Left ventricle myocardium inferior (tissue), 1 donor: ENCODE results near the gene DCC. TPM values are rescaled to one million over a fixed set of nuclear protein-coding genes. Genes with fewer than 3 reads are reported as not detected.

ENCODE experiments used
- DNase-seq: peaks from one replicate; pipeline ENCODE4 v3.0.0-alpha.2; 2020
- H3K27ac ChIP-seq: fragments of 200-600 bp; replicated peaks from 2 replicates; pipeline ENCODE4 v1.8.0; 2021
- H3K27me3 ChIP-seq: fragments of 200-600 bp; 2 replicates; pipeline ENCODE4 v1.8.0; 2021; ENCODE audit warnings: low read depth
- H3K36me3 ChIP-seq: fragments of 200-600 bp; 2 replicates; pipeline ENCODE4 v1.8.0; 2021
- H3K4me1 ChIP-seq: fragments of 200-600 bp; 2 replicates; pipeline ENCODE4 v1.8.0; 2021
- H3K4me3 ChIP-seq: fragments of 200-600 bp; 2 replicates; pipeline ENCODE4 v1.8.0; 2021; ENCODE audit warnings: mild to moderate bottlenecking, moderate library complexity
- H3K9me3 ChIP-seq: fragments of 200-600 bp; replicated peaks from 2 replicates; pipeline ENCODE4 v1.8.0; 2021
- CTCF ChIP-seq: fragments of 200-600 bp; IDR thresholded peaks from 2 replicates; pipeline ENCODE4 v1.8.0; 2021; ENCODE audit warnings: antibody characterized with exemption, mild to moderate bottlenecking, borderline replicate concordance
- intact Hi-C: fragments of 100-400 bp; cut with micrococcal nuclease; formaldehyde crosslinking; loops from one replicate; pipeline ENCODE4 v1.11.0; 2022
- total RNA-seq: library from RNA; stranded (reverse); fragmentation: NEBNext Ultra II Directional; extraction: Animal tissue kit (Norgen Biotek cat#: 25700); gene quantifications from one replicate; pipeline ENCODE4 v1.2.1, GENCODE V29; 2021
- donor health status: DM: no; HTN: yes; CAD: no; lungs with severe emphysema.

Gene DCC
- total RNA-seq, 1 donor from 2014 or later, result not detected

GRCh38 chr18:53224128-53224778, 884.3 kb downstream of the DCC start:
- TF ChIP-seq CTCF, result no peak
- no peaks in the 10 kb centered on the region for H3K36me3 ChIP-seq
- DNase-seq, result no peak
- intact Hi-C loops, result no loop called here
- no peaks in the 10 kb centered on the region for H3K4me1 ChIP-seq
- H3K4me3 ChIP-seq, result no peak overlapping the region
- H3K27ac ChIP-seq, result no peak overlapping the region
- no peaks in the 10 kb centered on the region for H3K27me3 ChIP-seq
- no peaks in the 10 kb centered on the region for H3K9me3 ChIP-seq

DNA sequence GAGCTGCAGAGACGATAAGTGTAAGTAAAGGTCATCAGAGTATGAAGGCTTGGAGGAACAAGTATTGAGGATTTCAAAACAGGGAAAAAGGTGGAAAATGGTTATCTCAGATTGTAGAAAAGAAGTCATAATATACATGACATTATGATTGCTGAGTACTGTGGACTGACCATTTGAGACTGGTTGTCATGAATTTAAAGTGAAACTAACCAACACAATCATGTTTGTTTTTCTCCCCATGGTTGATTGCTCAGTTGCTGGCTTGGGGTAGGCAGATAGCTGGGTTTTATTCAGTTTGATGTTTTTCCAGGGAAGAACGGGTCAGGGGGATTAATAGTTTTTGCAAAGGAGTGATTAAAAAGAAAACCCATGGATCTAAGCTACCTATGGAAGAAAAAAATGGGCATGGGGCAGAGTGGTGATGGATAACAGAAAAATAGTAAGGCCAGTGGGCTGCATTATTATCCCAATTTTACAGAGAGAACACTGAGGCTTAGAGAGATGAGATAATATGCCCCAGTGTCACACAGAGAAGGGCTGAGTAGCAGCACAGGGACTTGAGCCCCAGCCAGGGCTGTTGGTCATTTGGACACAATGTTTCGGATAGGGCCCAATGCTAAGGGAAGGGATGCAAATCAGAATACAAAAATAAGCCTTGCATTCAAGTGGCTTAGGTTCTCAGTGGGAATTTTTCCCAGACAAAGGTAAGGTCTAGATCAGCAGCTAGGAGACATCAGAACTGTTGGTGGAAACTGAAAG, 885.7 kb downstream of the DCC start:
- no peaks in the 10 kb centered on the region for H3K4me1 ChIP-seq
- no peak for DNase-seq
- H3K4me3 ChIP-seq, result no peak overlapping the region
- no peaks in the 10 kb centered on the region for H3K36me3 ChIP-seq
- H3K27me3 ChIP-seq, result no peaks in the 10 kb centered on the region
- H3K27ac ChIP-seq, result no peak overlapping the region
- no peak for TF ChIP-seq CTCF
- no peaks in the 10 kb centered on the region for H3K9me3 ChIP-seq
- intact Hi-C loops, result no loop called here

GRCh38 chr18:53234610-53235009, 894.6 kb downstream of the DCC start:
- intact Hi-C loops, result no loop called here
- Histone ChIP-seq H3K9me3 (no peaks in the 10 kb centered on the region), H3K4me3 (no peak overlapping the region), H3K36me3 (no peaks in the 10 kb centered on the region), H3K27me3 (no peaks in the 10 kb centered on the region), H3K4me1 (no peaks in the 10 kb centered on the region), H3K27ac (no peak overlapping the region)
- DNase-seq, result no peak
- no peak for TF ChIP-seq CTCF

DNA sequence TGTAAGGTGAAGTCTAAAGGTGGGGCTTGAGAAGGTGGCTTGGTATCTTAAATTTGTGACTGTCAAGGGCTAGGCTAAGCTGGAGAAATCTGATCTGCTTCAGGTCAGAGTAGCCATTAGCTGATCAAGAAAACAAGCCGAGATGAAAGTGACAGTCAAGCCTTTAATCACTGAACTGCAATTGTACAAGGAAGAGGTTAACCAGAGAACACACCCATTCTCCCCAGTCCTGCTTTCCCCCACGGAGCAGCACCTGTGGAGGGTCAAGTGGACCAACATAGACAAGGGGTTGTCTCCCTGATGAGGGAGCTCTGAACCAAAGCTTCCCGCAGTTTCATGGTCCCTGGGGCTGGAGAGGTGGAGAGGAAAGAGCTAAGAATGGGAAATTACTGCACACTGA, 901.2 kb downstream of the DCC start:
- intact Hi-C loops, result no loop called here

DNA sequence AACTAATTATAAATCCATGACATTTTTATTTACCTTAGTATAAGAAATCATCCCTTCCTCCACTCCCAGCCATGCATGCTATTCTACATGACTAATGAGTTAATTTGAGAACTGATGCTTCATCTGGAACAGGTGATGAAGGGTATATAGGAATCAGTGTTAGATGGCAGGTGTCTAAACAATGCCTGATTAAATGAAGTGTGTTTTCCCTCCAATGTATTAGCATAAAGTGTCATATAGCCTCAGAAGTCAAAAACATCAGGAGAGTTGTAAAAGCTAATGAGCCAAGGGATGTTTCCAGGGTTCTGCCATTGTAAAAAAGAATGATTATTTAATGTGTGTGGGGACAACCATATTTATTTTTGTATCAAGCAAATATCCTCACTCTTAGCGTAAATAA, 913.8 kb downstream of the DCC start:
- TF ChIP-seq CTCF, result no peak
- H3K27ac ChIP-seq, result no peak overlapping the region
- no peaks in the 10 kb centered on the region for H3K27me3 ChIP-seq
- peaks cover 20% of the 10 kb centered on the region for H3K9me3 ChIP-seq
- DNase-seq, result no peak
- no peak overlapping the region for H3K4me3 ChIP-seq
- no peaks in the 10 kb centered on the region for H3K4me1 ChIP-seq
- intact Hi-C loops, result no loop called here
- no peaks in the 10 kb centered on the region for H3K36me3 ChIP-seq

More for the DNA sequence above, 901.2 kb downstream of the DCC start:
- no peak for DNase-seq
- H3K4me1 ChIP-seq, result no peaks in the 10 kb centered on the region
- H3K36me3 ChIP-seq, result no peaks in the 10 kb centered on the region
- H3K9me3 ChIP-seq, result peaks cover 17% of the 10 kb centered on the region
- no peaks in the 10 kb centered on the region for H3K27me3 ChIP-seq
- H3K27ac ChIP-seq, result no peak overlapping the region
- no peak for TF ChIP-seq CTCF
- H3K4me3 ChIP-seq, result no peak overlapping the region
